ENCODE results near the gene DECR2. TPM values are rescaled to one million over a fixed set of nuclear protein-coding genes. Genes with fewer than 3 reads are reported as not detected.

DECR2 gene, protein sequence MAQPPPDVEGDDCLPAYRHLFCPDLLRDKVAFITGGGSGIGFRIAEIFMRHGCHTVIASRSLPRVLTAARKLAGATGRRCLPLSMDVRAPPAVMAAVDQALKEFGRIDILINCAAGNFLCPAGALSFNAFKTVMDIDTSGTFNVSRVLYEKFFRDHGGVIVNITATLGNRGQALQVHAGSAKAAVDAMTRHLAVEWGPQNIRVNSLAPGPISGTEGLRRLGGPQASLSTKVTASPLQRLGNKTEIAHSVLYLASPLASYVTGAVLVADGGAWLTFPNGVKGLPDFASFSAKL
- 13.6 TPM in 2 replicates for polyA plus RNA-seq (2013)

DNA sequence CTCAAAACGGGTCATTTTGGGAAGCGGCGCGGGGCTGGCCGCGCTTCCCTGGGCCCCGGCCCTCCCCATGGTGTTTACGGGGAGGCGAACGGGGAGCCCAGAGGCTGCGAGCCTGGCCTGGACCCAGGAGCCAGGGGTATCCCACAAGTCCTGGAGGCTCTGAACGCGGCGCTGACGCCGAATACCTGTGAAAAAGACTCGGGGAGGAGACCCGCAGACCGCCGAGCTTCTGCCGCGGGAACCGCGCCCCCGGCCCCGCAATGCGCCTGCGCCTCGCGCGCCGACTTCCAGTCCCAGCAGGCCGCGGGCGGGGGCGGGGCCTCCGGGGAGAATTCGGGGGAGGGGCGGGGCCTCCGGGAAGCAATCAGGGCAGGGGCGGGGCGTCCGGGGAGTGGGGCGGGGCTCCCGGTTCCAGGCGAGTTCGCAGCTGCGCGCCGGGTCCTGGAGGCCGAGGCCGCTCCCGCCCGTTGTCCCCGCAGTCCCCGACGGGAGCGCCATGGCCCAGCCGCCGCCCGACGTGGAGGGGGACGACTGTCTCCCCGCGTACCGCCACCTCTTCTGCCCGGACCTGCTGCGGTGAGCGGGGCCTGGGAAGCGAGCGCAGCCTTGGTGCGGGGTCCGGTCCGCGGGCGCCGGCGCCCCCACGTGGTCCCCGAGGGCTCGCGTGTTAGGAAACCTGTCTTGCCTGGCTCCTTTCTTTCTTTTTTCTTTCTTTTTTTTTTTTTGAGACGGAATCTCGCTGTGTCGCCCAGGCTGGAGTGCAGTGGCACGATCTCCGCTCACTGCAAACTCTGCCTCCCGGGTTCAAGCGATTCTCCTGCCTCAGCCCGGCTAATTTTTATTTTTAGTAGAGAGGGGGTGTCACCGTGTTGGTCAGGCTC, at the start of gene DECR2:
Gene DECR2 (plus strand): TSS at position 418 of the 881 bp plus-strand sequence. CDS start 79 bp downstream, at position 497.
- Histone ChIP-seq H2AFZ (ENCODE audit: insufficient read depth, low read length, poor library complexity) (peak within 1 kb of the TSS; percentile 88), H4K12ac (ENCODE audit: low read depth, low read length) (peak within 1 kb of the TSS; percentile 94), H4K91ac (ENCODE audit: low read depth, low read length) (peak within 1 kb of the TSS; percentile 97), H3K27ac (ENCODE audit: low read depth, low read length) (peak within 1 kb of the TSS; percentile 85), H4K8ac (ENCODE audit: low read depth, low read length) (peak within 1 kb of the TSS; percentile 99), H3K4me1 (ENCODE audit: control insufficient read depth in 1 of 2, insufficient read depth in 2 of 2, low read length in 2 of 2) (peaks cover 8 to 22% of the 10 kb centered on the region in 2 experiments), H3K79me1 (ENCODE audit: low read length) (peaks cover 9% of the 10 kb centered on the region), H2BK120ac (ENCODE audit: insufficient read depth, low read length, poor library complexity) (peak within 1 kb of the TSS; percentile 95), H3K18ac (ENCODE audit: low read length) (peak within 1 kb of the TSS; percentile 99), H3K9ac (ENCODE audit: low read length) (peak within 1 kb of the TSS; percentile 93), H3K4me2 (ENCODE audit: low read length) (peak within 1 kb of the TSS; percentile 78), H2BK5ac (ENCODE audit: low read depth, low read length, poor library complexity) (peak within 1 kb of the TSS; percentile 94), H3K23ac (ENCODE audit: low read length) (no peak within 1 kb of the TSS), H3K27me3 (ENCODE audit: insufficient read depth, low read length) (no peaks in the 10 kb centered on the region), H3K9me3 (ENCODE audit: insufficient read depth, low read depth, low read length) (no peaks in the 10 kb centered on the region), H2BK12ac (ENCODE audit: low read length) (no peak within 1 kb of the TSS), H3K4ac (ENCODE audit: low read depth, low read length) (peak within 1 kb of the TSS; percentile 94), H3K36me3 (ENCODE audit: control insufficient read depth in 1 of 2, insufficient read depth in 2 of 2, low read length in 2 of 2) (peaks cover 20 to 24% of the 10 kb centered on the region in 2 experiments), H3K14ac (ENCODE audit: low read length) (peak within 1 kb of the TSS; percentile 97), H2AK5ac (ENCODE audit: low read length) (peak within 1 kb of the TSS; percentile 76), H3K79me2 (ENCODE audit: control insufficient read depth, insufficient read depth, low read length, poor library complexity) (peaks cover 7% of the 10 kb centered on the region), H3K4me3 (ENCODE audit: low read depth, low read length) (peak within 1 kb of the TSS; percentile 96)
- no CpG with 5 or more reads among the region's 91 CpGs for WGBS (ENCODE audit: extremely low coverage, insufficient coverage, insufficient read length)
- peak; percentile 88 to 91 for DNase-seq

DNA sequence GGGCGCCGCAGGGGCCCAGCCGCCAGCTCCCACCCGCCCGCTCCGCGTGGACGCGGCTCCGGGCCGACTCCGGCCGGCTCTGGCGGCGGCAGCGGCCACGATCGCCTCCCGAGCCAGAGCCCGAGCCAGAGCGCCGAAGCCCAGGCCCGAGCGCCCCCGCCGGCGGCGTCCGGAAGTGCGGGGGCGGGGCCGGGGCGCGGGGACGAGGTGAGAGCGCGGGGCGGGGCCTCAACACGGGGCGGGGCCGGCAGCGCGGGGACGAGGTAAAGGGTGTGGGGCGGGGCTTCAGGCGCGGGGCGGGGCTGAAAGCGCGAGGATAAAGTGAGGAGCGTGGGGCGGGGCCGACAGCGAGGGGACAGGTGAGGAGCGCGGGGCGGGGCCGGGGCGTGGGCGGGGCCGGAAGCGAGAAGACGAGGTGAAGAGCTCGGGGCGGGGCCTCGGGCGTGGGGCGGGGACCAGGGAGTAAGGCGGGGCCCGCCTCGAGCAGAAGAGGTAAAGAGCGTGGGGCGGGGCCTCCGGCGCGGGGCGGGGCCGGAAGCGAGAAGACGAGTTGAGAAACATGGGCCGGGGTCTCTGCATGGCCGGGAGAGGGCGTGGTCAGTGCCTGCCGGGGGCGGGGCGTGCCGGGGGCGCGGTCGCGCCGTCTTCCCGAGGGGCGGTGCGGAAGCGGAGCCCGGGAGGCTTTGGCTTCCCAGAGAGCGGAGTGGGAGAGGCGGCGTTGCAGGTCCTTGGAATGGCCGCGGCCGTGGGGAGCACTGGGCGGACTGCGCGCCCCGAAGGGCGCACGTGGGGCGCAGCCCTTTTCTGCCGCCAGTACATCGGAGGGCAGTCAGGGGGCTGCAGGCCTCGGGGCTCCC, 48.9 kb upstream of the DECR2 start, which contains the start of gene AXIN1:
Gene AXIN1 (minus strand): TSS at position 177 of the 857 bp plus-strand sequence. CDS start 5,698 bp downstream, outside the sequence.
- H2BK120ac ChIP-seq (ENCODE audit: insufficient read depth, low read length, poor library complexity) = peak within 1 kb of the TSS; percentile 11
- no peak within 1 kb of the TSS for H3K27ac ChIP-seq (ENCODE audit: low read depth, low read length)
- H3K9ac ChIP-seq (ENCODE audit: low read length) = peak within 1 kb of the TSS; percentile 77
- H4K91ac ChIP-seq (ENCODE audit: low read depth, low read length) = peak within 1 kb of the TSS; percentile 29
- no peak within 1 kb of the TSS for H2BK12ac ChIP-seq (ENCODE audit: low read length)
- H3K79me2 ChIP-seq (ENCODE audit: control insufficient read depth, insufficient read depth, low read length, poor library complexity) = peaks cover 5% of the 10 kb centered on the region
- no peak within 1 kb of the TSS for H2BK5ac ChIP-seq (ENCODE audit: low read depth, low read length, poor library complexity)
- DNase-seq = peak; percentile 98
- H2AFZ ChIP-seq (ENCODE audit: insufficient read depth, low read length, poor library complexity) = peak within 1 kb of the TSS; percentile 82
- H3K23ac ChIP-seq (ENCODE audit: low read length) = no peak within 1 kb of the TSS
- peaks cover 6% of the 10 kb centered on the region for H3K79me1 ChIP-seq (ENCODE audit: low read length)
- peaks cover 4% of the 10 kb centered on the region in 2 experiments for H3K4me1 ChIP-seq (ENCODE audit: control insufficient read depth in 1 of 2, insufficient read depth in 2 of 2, low read length in 2 of 2)
- peak within 1 kb of the TSS; percentile 33 for H3K14ac ChIP-seq (ENCODE audit: low read length)
- H4K8ac ChIP-seq (ENCODE audit: low read depth, low read length) = peak within 1 kb of the TSS; percentile 71
- peaks cover 1% of the 10 kb centered on the region for H3K9me3 ChIP-seq (ENCODE audit: insufficient read depth, low read depth, low read length)
- H4K12ac ChIP-seq (ENCODE audit: low read depth, low read length) = peak within 1 kb of the TSS; percentile 61
- peak within 1 kb of the TSS; percentile 77 for H3K4me3 ChIP-seq (ENCODE audit: low read depth, low read length)
- peak within 1 kb of the TSS; percentile 77 for H3K4ac ChIP-seq (ENCODE audit: low read depth, low read length)
- peaks cover 0 to 3% of the 10 kb centered on the region in 2 experiments for H3K36me3 ChIP-seq (ENCODE audit: control insufficient read depth in 1 of 2, insufficient read depth in 2 of 2, low read length in 2 of 2)
- peak within 1 kb of the TSS; percentile 60 for H3K18ac ChIP-seq (ENCODE audit: low read length)
- no peak within 1 kb of the TSS for H2AK5ac ChIP-seq (ENCODE audit: low read length)
- WGBS (ENCODE audit: extremely low coverage, insufficient coverage, insufficient read length) = no CpG with 5 or more reads among the region's 113 CpGs
- peak within 1 kb of the TSS; percentile 72 for H3K4me2 ChIP-seq (ENCODE audit: low read length)
- no peaks in the 10 kb centered on the region for H3K27me3 ChIP-seq (ENCODE audit: insufficient read depth, low read length)

DNA sequence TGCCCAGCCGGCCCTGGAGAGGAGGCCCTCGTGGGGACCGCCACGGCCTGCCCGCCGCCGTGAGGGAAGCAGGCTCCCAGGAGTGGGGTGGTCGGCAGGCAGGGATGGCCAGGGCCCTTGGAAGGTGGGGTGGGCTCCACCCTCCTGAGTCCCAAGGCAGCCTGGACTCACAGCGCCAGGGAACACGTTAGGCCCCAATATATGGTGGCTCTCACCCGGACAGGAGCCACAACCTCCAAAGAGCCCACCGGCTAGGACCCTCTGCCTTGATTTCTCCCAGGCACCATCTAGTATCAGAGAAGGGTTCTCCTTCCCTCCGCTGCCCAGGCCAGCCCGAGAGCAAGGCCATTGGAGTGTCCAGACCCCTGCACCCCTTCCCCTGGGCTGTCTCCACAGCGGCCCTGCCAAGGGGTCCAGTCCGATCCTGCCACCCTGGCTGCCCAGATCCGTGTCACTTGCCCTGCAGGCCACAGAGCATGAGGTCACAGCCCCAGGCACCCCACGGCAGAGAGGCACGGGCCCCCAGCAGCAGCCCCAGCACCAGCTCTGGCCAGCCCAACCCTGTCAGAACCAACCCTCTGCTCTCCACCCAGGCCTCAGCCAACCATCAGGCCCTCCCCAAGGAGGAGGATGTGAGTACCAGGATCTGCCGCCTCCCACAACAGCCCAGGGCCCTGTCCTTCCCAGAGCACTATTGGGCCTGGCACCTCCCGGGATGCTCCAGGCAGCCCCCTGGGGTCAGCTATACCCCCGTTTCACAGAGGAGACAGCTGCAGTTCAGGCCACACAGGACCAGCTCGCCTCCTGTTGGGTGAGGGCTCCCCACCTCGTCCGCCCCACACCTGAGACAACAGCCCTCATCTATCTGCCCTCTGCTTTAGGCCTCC, 48.0 kb upstream of the DECR2 start:
- Histone ChIP-seq H2AFZ (ENCODE audit: insufficient read depth, low read length, poor library complexity) (peak overlapping the region; percentile 82), H3K27me3 (ENCODE audit: insufficient read depth, low read length) (no peaks in the 10 kb centered on the region), H2BK12ac (ENCODE audit: low read length) (no peak overlapping the region), H3K9me3 (ENCODE audit: insufficient read depth, low read depth, low read length) (peaks cover 1% of the 10 kb centered on the region), H4K91ac (ENCODE audit: low read depth, low read length) (peak overlapping the region; percentile 29), H2BK5ac (ENCODE audit: low read depth, low read length, poor library complexity) (no peak overlapping the region), H4K12ac (ENCODE audit: low read depth, low read length) (peak overlapping the region; percentile 61), H3K18ac (ENCODE audit: low read length) (peak overlapping the region; percentile 60), H3K4me1 (ENCODE audit: control insufficient read depth in 1 of 2, insufficient read depth in 2 of 2, low read length in 2 of 2) (peaks cover 4% of the 10 kb centered on the region in 2 experiments), H3K79me1 (ENCODE audit: low read length) (peaks cover 6% of the 10 kb centered on the region), H3K4ac (ENCODE audit: low read depth, low read length) (peak overlapping the region; percentile 9), H3K36me3 (ENCODE audit: control insufficient read depth in 1 of 2, insufficient read depth in 2 of 2, low read length in 2 of 2) (peaks cover 0 to 3% of the 10 kb centered on the region in 2 experiments), H3K14ac (ENCODE audit: low read length) (peak overlapping the region; percentile 33), H3K23ac (ENCODE audit: low read length) (no peak overlapping the region), H3K4me2 (ENCODE audit: low read length) (peak overlapping the region; percentile 72), H4K8ac (ENCODE audit: low read depth, low read length) (peak overlapping the region; percentile 71), H3K9ac (ENCODE audit: low read length) (no peak overlapping the region), H3K27ac (ENCODE audit: low read depth, low read length) (no peak overlapping the region), H3K4me3 (ENCODE audit: low read depth, low read length) (peak overlapping the region; percentile 45), H3K79me2 (ENCODE audit: control insufficient read depth, insufficient read depth, low read length, poor library complexity) (peaks cover 5% of the 10 kb centered on the region), H2BK120ac (ENCODE audit: insufficient read depth, low read length, poor library complexity) (no peak overlapping the region), H2AK5ac (ENCODE audit: low read length) (no peak overlapping the region)
- DNase-seq = no peak
- no CpG with 5 or more reads among the region's 25 CpGs for WGBS (ENCODE audit: extremely low coverage, insufficient coverage, insufficient read length)
